Measurements from ENCODE around the gene NRTN. TPM values are rescaled to one million over a fixed set of nuclear protein-coding genes. Genes with fewer than 3 reads are reported as not detected.

Gene NRTN
- total RNA-seq, 3 donors from 2014 or later, result 0.48 to 1.8 (median 1.6) TPM

DNA sequence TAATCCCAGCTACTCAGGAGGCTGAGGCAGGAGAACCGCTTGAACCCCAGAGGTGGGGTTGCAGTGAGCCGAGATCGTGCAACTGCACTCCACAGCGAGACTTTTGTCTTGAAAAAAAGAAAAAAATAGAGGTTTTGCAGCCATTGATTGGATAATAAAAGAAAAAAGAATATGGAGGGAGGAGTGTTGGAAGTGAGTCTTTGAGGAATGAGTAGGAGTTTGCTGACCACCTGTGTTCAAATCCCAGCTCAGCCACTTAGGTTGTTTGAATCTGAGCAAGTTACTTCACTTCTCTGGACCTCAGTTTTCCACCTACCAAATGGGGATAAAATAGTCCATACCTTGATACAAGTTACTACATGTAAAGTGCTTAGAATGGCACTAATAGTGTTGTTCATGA is 6.2 kb downstream of the NRTN start:
- Histone ChIP-seq H3K4me1 (no peaks in the 10 kb centered on the region), H3K36me3 (no peaks in the 10 kb centered on the region), H3K4me3 (no peak overlapping the region), H3K9me3 (no peaks in the 10 kb centered on the region), H3K27ac (no peak overlapping the region), H3K27me3 (no peaks in the 10 kb centered on the region)
- no peak for DNase-seq (ENCODE audit: low spot score in 2 of 2)
- intact Hi-C loops (cut with DNase I; ENCODE audit: low total_unique reads), result no loop called here
- no peak for TF ChIP-seq POLR2AphosphoS5 (IDR thresholded peaks at IDR 0.05)
- no peak for TF ChIP-seq POLR2A (IDR thresholded peaks at IDR 0.05)
- TF ChIP-seq, protein P1, sequence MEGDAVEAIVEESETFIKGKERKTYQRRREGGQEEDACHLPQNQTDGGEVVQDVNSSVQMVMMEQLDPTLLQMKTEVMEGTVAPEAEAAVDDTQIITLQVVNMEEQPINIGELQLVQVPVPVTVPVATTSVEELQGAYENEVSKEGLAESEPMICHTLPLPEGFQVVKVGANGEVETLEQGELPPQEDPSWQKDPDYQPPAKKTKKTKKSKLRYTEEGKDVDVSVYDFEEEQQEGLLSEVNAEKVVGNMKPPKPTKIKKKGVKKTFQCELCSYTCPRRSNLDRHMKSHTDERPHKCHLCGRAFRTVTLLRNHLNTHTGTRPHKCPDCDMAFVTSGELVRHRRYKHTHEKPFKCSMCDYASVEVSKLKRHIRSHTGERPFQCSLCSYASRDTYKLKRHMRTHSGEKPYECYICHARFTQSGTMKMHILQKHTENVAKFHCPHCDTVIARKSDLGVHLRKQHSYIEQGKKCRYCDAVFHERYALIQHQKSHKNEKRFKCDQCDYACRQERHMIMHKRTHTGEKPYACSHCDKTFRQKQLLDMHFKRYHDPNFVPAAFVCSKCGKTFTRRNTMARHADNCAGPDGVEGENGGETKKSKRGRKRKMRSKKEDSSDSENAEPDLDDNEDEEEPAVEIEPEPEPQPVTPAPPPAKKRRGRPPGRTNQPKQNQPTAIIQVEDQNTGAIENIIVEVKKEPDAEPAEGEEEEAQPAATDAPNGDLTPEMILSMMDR (IDR thresholded peaks at IDR 0.05), result no peak

DNA sequence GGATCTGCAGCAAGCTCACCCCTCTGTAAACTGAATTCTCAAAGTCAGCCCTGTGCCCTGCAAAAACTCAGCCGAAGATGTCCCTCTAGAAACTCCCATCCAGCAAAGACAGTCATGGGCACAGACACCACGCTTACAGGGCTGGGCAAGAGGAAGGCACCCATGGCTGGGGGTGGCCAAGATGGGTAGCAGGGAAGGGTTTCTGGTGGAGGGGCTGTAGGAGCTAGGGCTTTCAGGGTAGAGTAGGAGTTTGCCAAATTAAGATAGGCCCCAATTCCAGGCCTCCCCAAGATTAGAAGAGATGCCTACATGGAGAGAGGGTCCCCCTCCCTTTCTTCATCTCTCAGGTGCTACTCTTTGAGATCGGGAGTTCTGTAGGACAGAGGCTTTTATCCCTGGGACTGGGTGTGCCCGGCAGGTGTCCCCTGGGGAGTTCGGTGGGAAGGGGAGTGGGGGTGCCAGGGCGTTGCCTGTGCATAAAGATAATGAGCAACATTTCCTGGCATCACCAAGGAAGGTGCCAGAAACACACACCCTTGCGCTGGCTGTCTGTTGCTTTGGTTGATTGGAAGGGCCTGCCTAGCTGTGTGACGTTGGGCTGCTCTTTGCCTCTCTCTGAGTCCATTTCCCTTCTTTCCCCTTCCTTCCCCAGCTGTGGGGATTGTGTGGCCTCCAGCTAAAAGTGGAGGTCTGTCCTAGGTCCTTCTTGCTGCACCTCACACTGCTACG is 9.4 kb downstream of the NRTN start:
- intact Hi-C loops (cut with DNase I; ENCODE audit: low total_unique reads), result no loop called here
- no peaks in the 10 kb centered on the region for H3K9me3 ChIP-seq
- no peaks in the 10 kb centered on the region for H3K27me3 ChIP-seq
- no peak for DNase-seq (ENCODE audit: low spot score in 2 of 2)
- TF ChIP-seq POLR2AphosphoS5 (IDR thresholded peaks at IDR 0.05) (no peak), POLR2A (IDR thresholded peaks at IDR 0.05) (no peak)
- TF ChIP-seq, protein P1 (IDR thresholded peaks at IDR 0.05), result no peak
- no peak overlapping the region for H3K27ac ChIP-seq
- H3K4me3 ChIP-seq, result no peak overlapping the region
- H3K4me1 ChIP-seq, result no peaks in the 10 kb centered on the region
- no peaks in the 10 kb centered on the region for H3K36me3 ChIP-seq

DNA sequence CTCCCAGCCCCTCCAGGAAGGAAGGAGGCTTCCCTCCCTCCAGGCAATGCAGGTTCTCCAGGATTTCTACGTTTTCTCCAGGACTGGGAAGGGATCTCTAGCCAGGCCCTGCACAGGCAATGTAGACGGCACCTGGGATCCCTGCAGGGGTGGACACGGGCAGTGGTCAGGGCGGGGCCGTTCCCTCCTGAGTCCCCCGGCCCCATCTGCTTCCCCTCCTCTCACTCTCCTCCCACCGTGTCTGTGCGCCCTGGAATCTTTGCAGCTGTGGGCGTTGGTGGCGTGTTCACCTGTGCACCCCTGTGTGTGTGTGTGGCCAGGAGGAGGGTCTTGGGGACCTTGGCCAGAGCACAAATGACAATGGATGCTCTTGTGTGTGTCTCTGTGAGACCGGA is 10.0 kb downstream of the NRTN start:
- DNase-seq (ENCODE audit: low spot score in 2 of 2), result no peak

DNA sequence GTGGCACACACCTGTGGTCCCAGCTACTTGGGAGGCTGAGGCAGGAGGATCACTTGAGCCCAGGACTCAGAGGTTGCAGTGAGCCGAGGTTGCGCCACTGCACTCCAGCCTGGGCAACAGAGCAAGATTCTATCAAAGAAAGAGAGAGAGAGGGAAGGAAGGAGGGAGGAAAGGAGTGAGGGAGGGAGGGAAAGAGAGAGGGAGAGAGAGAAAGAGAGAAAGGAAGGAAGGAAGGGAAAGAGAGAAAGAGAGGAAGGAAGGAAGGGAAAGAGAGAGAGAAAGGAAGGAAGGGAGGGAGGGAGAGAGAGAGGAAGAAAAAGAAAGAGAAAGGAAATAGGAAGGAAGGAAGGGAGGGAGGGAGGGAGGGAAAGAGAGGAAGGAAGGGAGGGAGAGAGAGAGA is 12.4 kb downstream of the NRTN start:
- DNase-seq (ENCODE audit: low spot score in 2 of 2), result no peak
- intact Hi-C loops (cut with DNase I; ENCODE audit: low total_unique reads), result no loop called here
- Histone ChIP-seq H3K36me3 (no peaks in the 10 kb centered on the region), H3K4me1 (no peaks in the 10 kb centered on the region), H3K9me3 (no peaks in the 10 kb centered on the region), H3K4me3 (no peak overlapping the region), H3K27ac (no peak overlapping the region), H3K27me3 (no peaks in the 10 kb centered on the region)
- no peak for TF ChIP-seq POLR2A (IDR thresholded peaks at IDR 0.05)
- no peak for TF ChIP-seq POLR2AphosphoS5 (IDR thresholded peaks at IDR 0.05)
- TF ChIP-seq, protein P1 (IDR thresholded peaks at IDR 0.05), result no peak

More for the DNA sequence above, 10.0 kb downstream of the NRTN start:
- intact Hi-C loops (cut with DNase I; ENCODE audit: low total_unique reads), result no loop called here
- TF ChIP-seq POLR2A (IDR thresholded peaks at IDR 0.05), result no peak
- TF ChIP-seq, protein P1 (IDR thresholded peaks at IDR 0.05), result no peak
- no peak for TF ChIP-seq POLR2AphosphoS5 (IDR thresholded peaks at IDR 0.05)
- Histone ChIP-seq H3K27me3 (no peaks in the 10 kb centered on the region), H3K9me3 (no peaks in the 10 kb centered on the region), H3K4me1 (no peaks in the 10 kb centered on the region), H3K4me3 (no peak overlapping the region), H3K27ac (no peak overlapping the region), H3K36me3 (no peaks in the 10 kb centered on the region)

DNA sequence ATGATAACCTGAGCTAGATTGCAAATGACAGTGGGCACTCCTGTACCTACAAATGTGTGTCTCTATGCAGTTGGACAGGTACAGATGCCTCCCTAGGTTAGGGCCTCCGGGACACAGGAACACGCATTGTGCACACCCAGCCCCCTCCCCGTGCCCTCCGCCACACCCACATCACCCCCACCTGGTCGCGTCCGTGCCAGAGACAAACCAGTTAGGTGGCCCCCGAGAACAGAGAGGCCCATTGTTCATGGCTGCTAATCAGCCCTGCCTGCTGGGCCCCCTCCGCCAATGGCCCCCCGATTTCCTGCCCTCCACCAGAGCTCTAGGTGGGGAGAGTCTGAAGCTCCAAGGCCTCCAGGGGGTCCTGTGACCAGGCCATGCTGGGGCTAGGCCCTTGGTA is 13.7 kb downstream of the NRTN start:
- no peak overlapping the region for H3K27ac ChIP-seq
- DNase-seq (ENCODE audit: low spot score in 2 of 2), result no peak
- H3K27me3 ChIP-seq, result no peaks in the 10 kb centered on the region
- no peak overlapping the region for H3K4me3 ChIP-seq
- TF ChIP-seq POLR2A (IDR thresholded peaks at IDR 0.05) (no peak), POLR2AphosphoS5 (IDR thresholded peaks at IDR 0.05) (no peak)
- TF ChIP-seq, protein P1 (IDR thresholded peaks at IDR 0.05), result no peak
- no peaks in the 10 kb centered on the region for H3K36me3 ChIP-seq
- intact Hi-C loops (cut with DNase I; ENCODE audit: low total_unique reads), result no loop called here
- H3K9me3 ChIP-seq, result no peaks in the 10 kb centered on the region
- H3K4me1 ChIP-seq, result no peaks in the 10 kb centered on the region

All from breast epithelium (tissue), 4 donors.